Coronary artery (tissue), 2 donors: Measurements from ENCODE around the gene DKKL1.

Source experiments
- DNase-seq: peaks from one replicate; pipeline ENCODE4 v3.0.0-alpha.2; 2017; ENCODE audit warnings: low spot score
- H3K27ac ChIP-seq, 2 donors: fragments of 200-600 bp; sonication (generic); one replicate each; pipeline ENCODE4 v1.5.1; 2016 to 2019
- H3K4me3 ChIP-seq: fragments of 200-600 bp; sonication (generic); 2 replicates; pipeline ENCODE4 v1.5.1; 2016; ENCODE audit warnings: mild to moderate bottlenecking, moderate library complexity
- CTCF ChIP-seq: fragments of 200-600 bp; sonication (generic); IDR thresholded peaks from one replicate; pipeline ENCODE4 v1.5.1; 2019; ENCODE audit warnings: antibody characterized with exemption

Gene DKKL1

GRCh38 chr19:49418511-49418910, 54.8 kb downstream of the DKKL1 start:
- no peak for TF ChIP-seq CTCF
- no peak for DNase-seq
- Histone ChIP-seq H3K4me3 (no peak overlapping the region), H3K27ac (no peak overlapping the region)

- H3K27ac ChIP-seq = no peak overlapping the region
- no peak for DNase-seq
- TF ChIP-seq CTCF = no peak
- no peak overlapping the region for H3K4me3 ChIP-seq
Observed at GRCh38 chr19:49419173-49419572, 55.5 kb downstream of the DKKL1 start.

GRCh38 chr19:49420227-49420626, 56.5 kb downstream of the DKKL1 start:
- H3K27ac ChIP-seq = no peak overlapping the region
- DNase-seq = no peak
- TF ChIP-seq CTCF = no peak
- H3K4me3 ChIP-seq = no peak overlapping the region

- no peak for TF ChIP-seq CTCF
- no peak for DNase-seq
- H3K4me3 ChIP-seq = peak overlapping the region; percentile 50
- no peak overlapping the region for H3K27ac ChIP-seq
Observed at GRCh38 chr19:49421039-49421877, 57.6 kb downstream of the DKKL1 start.

- Histone ChIP-seq H3K27ac (no peak overlapping the region), H3K4me3 (no peak overlapping the region)
- no peak for DNase-seq
- no peak for TF ChIP-seq CTCF
Observed at GRCh38 chr19:49421878-49422202, 58.2 kb downstream of the DKKL1 start.

- Histone ChIP-seq H3K27ac (no peak overlapping the region), H3K4me3 (peak overlapping the region; percentile 61)
- no peak for DNase-seq
- no peak for TF ChIP-seq CTCF
Observed at GRCh38 chr19:49422407-49423070, 58.9 kb downstream of the DKKL1 start.
